Fibroblast of upper back skin (primary cell): ENCODE measurements around the gene RETREG3.
A peak's percentile ranks its signal among the peaks of the same experiment; 100 is the strongest.
"Not testable (repeated sequence)": the region's sequence is repeated elsewhere in the genome, so short reads cannot be mapped to it uniquely, and the experiment has no call there.

Source experiments
- DNase-seq: peaks from one replicate; pipeline ENCODE4 v3.0.0-alpha.2; 2013

The RETREG3 gene

DNA sequence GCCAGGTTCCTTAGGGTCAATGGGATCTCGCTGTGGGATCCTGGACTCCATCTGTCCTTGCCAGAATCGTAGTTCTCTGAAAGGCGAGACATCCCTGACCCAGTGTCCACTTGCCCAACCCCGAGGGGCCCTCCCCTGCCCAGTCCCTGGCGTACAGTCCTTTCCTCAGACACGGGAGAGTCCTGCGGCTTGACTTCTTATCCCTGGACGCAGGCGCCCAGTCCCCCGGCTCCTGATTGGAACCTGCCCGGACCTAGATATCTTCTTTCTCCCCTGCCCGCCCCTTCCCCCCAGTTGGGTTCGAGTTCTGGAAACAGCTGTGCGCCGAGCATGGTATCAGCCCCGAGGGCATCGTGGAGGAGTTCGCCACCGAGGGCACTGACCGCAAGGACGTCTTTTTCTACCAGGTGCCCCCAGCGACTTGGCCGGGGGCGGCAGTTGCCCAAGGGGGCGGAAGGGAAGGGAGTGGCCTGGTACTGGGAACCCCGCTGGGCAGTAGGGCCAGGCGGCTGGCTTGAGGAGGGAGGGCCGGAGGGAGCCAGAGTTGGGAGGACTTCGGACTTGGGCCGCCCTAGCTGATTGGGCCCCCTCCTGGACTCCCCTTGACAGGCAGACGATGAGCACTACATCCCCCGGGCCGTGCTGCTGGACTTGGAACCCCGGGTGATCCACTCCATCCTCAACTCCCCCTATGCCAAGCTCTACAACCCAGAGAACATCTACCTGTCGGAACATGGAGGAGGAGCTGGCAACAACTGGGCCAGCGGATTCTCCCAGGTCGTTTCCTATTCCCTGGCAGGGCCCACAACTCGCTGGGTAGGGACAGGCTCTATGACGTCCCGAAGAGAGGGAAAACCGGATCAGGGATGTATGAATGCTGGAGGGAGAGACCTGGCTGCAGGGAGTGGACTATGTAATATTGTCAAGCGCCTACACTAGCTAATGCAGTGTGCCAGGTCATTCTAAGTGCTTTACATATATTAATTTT lies 934 bp upstream of the RETREG3 start:
- not testable (repeated sequence) for DNase-seq

DNA sequence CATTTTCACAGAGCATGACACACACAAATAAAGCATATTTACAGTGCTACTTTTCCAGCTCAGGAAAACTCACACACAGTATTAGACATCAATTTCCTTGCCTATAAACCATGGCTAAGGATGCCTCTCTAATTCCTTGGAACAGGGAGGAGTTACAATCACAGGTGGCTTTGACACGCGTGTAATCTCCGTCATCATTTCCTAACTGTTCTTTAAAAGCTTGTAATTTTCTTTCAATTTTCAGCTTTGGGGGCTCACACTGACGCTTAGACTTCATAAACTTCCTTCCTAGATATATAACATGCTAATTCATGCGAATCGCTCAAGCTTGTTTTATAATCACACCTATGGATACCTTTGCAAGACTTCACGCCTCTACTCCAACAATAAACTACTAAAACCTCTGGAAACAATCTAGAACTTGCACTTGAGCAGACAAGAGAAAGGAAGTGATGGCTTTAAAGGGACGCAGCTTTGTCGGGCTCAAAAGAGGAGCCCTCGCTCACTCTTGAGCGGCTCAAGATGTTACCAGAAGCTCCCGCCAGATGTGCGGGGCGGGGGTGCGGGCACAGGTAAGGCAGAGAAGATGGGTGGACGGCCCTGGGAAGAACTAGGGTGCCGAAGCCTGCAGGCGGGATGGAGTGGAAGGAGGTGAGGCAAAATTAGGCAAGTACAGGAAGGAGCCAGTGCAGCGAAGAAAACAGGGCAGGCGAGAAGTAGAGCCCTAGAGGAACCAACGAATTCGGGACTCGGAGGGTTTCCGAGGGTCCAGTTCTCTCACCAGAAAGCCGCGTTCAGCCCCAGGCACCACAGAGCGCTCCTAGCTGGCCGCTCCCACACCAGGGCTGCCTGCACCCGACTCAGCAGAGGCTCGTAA lies 631 bp downstream of the RETREG3 start:
- no peak for DNase-seq

DNA sequence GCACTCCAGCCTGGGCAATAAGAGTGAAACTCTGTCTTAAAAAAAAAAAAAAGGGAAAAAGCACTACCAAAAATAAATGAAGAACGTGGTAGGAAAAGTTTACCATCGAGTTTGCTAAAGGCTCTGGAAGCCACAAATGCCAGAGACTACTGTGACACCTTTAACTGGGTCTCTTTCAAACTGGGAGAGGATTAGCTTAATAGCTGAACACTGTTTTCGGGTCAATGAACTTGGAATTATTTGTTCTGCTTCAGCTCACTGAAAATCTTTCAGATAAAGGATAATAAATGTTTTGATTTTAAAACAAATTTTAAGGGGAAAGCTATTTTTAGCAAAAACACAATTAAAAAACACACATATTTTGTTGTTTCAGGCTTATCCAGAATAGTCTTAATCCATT lies 1.4 kb downstream of the RETREG3 start:
- DNase-seq: no peak

DNA sequence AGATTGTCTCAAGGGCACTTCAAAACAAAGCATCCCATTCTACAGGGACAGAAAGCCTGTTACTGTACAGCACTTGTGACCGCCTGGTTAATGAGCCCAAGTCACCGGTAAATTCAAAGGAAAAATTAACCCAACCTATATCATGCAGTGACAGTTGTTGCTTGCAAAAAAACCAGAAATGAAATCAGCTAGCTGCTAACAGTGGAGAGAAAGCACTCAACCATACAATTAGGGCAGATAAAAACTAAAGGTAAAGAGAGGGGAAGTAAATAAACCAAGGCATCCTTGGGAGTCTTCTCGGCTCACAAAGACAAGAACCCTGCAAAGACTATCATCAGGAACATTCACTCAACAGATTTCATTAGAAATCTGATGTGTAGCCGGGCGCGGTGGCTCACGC lies 5.9 kb downstream of the RETREG3 start:
- DNase-seq: no peak

DNA sequence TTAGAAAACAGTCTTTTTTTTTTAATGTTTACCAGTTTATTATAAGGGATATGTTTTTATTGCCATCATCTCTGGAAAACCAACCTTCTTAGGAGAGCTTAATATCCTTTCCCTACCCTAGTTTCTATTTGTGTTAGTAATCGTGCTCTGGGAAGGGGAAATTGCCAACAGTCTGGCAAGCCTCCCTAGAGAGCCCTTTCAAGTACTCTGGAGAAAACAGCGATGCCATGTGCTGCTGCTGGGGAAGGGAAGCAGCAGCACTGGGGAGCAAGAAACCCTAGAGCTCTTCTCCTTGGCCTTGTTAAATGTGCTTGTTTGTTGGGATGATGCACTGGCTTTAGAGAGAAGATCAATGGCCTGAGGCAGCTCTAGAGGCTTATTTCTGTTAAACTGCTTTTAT lies 10.3 kb downstream of the RETREG3 start:
- DNase-seq: no peak

DNA sequence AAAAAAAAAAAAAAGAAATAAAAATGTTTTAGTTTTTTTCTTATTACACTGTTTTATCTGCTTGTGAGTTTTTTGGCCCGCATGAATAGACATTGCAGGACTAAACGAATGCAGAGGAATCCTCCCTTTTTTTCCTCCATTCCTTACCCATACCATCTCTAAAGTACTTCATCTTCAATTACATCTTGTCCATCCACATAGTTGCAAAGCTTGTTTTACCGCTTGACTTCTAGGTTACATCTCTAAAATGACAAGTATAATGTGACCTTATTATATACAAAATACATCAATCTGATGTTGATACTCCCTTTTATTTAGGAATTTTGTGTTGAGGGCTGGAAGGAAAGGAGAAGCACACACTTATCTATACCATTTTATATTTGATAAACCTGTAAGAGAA lies 12.8 kb downstream of the RETREG3 start:
- no peak for DNase-seq

DNA sequence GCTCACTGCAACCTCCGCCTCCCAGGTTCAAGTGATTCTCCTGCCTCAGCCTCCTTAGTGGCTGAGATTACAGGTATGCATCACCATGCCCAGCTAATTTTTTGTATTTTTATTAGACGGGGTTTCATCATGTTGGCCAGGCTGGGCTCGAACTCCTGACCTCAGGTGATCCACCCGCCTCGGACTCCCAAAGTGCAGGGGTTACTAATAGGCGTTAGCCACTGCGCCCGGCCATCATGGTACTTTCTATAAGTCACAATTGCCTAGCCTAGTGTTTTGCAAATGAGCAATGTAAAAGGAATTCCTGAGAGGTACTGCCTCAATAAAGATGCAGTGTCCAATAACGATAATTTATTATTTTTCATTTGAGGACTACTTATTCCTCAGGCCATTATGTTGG lies 17.8 kb downstream of the RETREG3 start:
- no peak for DNase-seq

DNA sequence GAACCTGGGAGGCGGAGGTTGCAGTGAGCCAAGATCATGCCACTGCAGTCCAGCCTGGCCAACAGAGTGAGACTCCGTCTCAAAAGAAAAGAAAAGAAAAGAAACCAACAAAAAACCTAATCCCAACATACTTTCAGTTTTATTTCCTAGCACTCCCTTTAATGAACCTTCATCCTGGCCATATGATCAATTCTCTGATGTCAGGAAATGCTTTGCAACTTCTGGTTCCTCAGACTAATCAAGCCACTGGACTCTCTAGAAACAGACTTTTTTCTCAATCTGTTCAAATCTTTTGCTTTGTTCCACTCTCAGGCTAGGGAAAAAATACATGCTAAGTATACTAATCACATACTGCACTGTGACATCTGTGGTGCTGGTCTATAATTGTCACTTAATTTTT lies 18.3 kb downstream of the RETREG3 start:
- no peak for DNase-seq

DNA sequence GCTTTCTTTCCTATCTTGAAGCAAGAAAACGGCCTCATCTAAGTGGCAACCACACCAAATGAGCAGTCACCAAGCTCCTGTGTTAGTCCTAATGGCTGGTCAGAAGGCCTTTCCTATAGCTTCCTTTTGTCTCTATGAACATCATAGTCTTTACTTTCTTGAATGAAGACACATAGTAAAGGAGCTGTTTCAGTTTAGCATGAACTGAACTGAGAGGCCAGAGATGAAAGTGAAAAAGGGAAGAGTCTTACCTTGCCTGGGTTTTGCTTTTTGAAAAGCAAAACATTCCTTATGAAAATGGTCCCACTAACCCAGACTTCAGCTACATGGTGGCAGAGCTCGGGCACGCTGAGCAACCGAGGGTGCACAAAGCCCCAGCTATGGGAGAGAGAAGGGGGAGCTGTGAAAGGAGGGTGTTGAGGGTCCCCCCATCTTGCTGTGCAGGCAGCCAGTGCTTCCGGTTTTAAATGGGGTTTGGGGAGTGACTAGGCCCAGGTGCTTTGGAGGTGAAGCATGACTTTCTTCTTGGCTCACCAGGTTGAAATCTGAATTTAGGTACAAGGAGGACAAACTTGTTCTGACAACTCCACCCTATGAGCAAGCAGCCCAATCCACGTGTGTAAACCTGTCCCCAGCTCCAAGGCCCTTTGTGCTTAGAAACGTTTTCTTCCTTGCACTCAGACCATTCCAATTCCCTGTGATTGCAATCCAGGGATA lies 22.5 kb downstream of the RETREG3 start:
- DNase-seq: no peak

DNA sequence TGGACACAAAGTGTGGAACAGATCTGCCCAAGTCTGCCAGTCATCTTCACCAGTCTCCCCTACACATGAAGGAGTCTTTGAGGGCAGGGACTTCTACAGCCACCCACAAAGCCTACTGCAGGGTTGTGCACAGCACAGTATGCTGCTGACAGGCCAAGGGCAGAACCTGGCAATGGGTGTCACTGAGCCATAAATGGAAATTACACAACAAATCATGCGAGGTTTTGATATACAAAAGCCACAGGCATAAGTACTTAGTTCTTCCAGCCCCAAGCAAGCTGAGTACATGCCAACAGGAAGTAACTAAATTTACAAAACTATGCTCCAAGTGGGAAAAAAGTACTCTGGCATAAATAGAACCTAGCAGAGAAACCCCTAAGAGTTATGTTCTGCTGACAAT lies 23.8 kb downstream of the RETREG3 start:
- DNase-seq: no peak

DNA sequence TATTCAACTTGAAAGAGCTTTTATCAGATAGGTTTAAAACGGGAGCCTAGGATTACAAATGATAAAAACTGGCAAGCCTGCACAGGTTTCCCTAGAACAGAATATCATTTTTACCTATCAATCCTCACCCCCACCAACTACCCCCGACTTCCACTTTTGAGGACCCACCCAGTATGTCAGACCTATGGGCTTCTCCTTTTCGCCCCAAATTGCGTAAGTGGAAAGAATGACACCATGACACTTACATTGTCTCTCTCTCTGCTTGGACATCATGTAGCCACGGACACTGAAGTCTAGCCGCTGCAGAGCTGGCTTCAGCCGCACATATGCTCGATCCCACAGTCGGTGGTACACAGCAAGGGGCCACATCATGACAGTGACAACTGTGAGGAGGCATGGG lies 24.3 kb downstream of the RETREG3 start:
- DNase-seq: no peak

DNA sequence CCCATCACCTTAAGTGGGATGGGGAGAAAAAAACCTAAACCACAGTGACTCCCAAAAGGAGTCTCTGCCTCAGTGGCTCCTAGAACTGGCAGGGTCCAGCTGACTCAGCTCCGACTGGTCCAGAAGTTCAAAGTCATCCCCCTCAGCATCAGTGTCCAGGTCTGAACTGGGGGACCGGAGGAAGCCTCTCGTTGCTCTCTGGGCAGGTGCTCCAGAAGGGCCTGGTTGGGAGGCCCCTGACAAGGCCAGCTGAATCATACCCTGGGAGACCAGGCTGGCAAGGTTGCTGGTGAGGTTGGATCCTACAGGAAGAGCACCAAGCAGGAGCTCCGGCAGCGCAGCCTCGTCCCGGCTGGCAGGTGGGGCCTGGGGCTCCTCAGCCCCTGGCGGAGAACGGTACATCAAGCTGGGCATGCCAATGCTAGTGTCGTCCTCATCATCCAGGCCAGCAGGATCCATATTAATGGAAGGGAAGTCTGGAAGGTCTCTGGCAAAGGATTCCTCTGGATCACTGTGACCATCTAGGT lies 27.4 kb downstream of the RETREG3 start:
- no peak for DNase-seq

DNA sequence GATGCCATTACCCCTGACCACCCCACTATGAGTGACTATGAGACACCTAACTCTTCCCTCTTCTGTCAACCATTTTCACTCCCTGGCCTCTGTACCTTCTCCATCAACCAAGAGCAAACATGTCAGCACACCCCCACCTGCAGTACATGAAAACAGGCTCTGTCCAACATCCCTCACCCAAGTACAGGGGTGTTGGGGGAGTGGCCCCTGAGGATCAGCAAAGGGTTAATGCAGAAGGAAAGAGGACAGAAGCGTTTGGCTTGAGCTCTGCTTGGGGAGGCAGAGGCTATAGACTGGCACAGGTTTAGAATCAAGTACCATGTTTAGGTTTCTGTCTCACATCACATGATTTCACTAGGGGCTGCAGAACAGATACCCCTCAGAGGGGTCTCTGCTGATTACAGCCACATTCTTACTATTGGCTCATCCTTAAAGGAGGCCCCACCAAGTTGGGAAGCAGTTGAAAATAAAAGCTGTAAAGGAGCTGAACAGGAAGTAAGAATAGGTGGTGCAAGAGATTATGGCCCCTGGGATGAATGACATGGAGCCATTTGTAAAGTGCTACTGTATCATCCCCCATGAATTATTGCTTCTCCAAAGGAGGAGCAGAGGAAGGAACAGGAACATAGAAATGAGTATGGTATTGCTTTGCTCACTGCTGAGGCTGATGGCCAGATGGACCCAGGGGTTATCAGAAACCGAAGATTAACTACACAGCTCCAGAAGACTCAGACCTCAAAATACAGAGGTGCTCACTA lies 29.2 kb downstream of the RETREG3 start:
- no peak for DNase-seq

DNA sequence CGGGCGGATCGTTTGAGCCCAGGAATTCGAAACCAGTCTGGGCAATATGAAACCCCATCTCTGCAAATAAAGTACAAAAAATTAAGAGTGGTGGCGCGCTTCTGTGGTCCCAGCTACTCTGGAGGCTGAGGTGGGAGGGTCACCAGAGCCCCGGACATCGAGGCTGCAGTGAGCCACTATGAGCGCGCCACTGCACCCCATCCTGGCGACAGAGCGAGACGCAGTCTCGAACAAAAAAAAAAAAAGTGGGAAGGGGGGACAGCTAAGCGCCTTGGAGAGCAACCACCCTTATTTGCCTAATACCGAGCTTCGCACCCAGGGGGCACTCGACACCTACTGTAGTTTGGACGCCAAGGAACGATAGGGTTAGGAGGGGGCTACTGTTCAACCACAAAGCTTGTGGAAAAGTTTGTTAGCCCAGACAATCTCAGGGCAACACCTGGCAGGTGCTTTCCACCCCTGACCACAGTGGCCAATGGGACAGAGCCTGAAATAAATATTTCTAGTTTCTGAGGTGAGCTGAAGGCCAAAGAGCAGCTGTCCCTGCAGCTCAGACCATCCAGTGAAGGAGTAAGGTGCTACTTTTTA lies 30.8 kb downstream of the RETREG3 start:
- DNase-seq: peak; percentile 71

DNA sequence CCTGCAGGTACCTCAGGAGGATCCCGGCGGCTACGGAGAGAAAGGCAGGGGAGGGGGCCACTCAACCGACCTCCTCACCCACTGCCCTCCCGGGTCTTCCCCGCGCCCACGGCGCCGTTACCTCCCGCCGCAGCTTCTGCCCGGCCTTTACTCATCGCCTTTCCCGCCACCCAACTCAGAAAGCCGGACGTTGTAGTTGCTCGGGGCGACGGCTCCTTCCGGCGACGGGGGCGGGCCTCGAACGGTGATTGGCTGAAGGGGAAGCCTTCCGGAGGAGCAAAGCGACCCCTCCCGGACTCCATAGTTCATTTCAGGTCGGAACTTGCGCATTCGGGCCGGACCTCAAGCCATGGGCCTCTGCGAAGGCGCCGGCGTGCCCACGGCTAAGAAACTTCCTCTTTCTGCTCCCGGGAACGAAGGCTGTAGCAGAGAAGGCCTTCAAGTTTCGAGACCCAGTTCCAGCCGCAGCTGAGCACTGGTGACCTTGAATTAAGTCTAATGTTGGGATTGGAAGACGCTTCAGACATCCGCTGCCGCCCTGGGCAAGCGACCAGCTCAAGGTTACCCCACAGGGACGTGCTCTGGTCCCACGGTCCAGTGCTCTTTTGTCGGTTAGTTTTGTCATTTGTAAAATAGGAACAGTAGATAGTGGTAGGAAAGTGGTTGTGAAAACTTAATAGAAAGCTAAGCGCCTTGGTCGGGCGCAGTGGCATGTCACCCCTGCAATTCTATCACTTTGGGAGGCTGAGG lies 31.5 kb downstream of the RETREG3 start, which contains the start of gene PSMC3IP:
Gene PSMC3IP (minus strand): TSS at position 198 of the 750 bp plus-strand sequence. CDS start 43 bp downstream, at position 155.
- DNase-seq: peak; percentile 92

DNA sequence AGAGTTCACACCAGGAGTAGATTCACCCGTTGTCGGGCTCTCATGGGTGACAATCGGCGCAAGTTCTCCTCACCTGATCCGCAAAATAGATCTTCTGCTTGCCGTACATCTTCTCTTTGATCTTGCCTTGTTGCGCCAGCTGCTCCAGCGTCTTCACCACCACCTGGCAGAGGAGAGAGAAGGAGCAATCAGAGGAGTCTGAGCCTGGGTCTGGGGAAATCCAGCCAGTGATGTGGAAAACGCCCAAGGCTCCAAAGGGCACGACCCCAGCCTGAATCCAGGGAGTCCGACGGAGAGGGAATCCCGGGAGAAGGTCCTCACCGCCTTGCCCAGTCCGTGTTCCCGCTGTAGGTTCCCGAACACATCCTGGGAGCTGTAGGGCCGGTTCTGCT lies 32.0 kb downstream of the RETREG3 start:
- no peak for DNase-seq

DNA sequence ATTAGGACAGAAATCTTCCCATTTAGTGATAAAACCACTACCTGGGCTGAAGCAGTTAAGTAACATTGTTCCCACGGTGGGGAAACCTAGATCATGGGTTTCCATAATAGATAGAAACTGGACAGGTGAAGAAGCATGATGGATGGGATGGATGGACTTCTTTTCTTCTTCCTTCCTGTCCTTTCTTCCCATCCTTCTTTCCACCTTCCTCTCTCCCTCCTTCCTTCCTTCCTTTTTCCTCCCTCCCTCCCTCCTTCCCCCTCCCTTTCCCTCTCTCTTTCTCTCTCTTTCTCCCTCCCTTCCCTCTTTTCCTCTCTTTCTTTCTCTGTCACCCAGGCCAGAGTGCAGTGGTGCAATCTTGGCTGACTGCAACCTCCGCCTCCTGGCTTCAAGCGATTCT lies 34.7 kb downstream of the RETREG3 start:
- DNase-seq: no peak

DNA sequence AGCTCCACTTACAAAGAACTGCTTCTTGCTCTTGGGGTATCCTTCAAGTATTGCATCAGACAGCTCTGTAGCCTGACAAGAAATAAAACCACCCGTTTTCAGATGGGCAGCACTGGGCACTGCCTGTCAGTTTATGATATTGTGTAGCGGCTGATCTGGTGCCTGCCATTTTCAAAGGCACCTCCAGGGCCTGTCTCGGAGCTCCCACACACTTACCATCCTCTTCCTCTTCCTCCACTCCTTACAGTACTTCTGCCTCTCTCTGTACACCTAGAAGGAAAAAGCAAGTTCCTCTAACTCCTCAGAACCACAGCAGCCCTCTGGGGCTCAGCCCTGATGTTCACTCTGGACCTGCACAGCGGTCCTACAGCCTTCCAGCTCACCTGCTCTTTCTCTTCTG lies 36.1 kb downstream of the RETREG3 start:
- no peak for DNase-seq

DNA sequence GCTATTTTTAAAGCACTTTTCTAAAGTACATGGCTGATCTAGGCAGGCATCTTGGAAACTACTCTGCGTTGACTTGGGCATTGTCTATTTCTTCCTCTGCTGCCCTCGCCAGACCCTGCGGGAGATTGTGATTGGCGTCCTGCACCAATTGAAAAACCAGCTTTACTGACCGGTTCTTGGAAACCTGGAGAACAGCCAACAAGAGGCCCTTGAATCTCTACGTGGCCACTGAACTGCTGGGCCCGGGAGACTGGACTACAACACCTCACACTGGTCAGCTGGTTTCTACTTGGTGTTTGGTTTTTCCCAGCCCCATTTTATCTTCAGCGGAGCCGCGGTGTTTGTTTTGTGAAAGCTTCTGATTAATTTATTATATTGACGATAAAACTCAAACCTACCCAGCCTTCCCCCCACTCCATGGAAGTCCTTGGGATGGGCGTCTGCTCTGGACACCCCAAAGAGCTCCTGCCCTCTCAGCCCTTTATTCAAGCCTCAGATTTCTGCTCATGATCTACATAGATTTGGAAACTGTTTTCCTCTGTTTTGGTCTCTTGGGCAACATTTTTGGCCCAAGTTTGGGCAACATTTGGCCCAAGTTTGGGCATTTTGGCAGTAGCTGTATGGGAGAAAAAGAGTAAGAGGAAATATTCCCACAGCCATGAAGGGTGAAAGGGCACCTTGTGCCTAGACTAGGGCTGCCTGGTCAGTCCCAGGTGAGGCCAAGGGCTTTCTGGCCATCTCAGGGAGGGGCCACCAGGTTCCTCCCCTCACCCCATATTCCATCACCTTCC lies 37.5 kb downstream of the RETREG3 start:
- DNase-seq: no peak
